Liver (tissue), 9 donors: Measurements from ENCODE around the gene RPUSD1. TPM values are rescaled to one million over a fixed set of nuclear protein-coding genes. Genes with fewer than 3 reads are reported as not detected.

Experiments
- DNase-seq: peaks from one replicate; pipeline ENCODE4 v3.0.0-alpha.2; 2017; ENCODE audit warnings: low spot score
- H3K27ac ChIP-seq, 2 donors: one replicate each; pipeline ENCODE4 v1.7.0; 2013; ENCODE audit warnings: inconsistent platforms in 2 of 2, low read length in 2 of 2, control low read depth in 1 of 2, low read depth in 1 of 2, mild to moderate bottlenecking in 1 of 2
- H3K27me3 ChIP-seq, 4 donors: one replicate each; pipeline versions ENCODE4 v1.6.1 to v1.7.0; 2013; ENCODE audit warnings: low read length in 3 of 4, inconsistent platforms in 1 of 4, mild to moderate bottlenecking in 1 of 4, moderate library complexity in 1 of 4; ENCODE audit not compliant: control insufficient read depth in 4 of 4, insufficient read depth in 4 of 4
- H3K36me3 ChIP-seq, 4 donors: one replicate each; pipeline versions ENCODE4 v1.6.1 to v1.7.0; 2013; ENCODE audit warnings: low read length in 3 of 4, mild to moderate bottlenecking in 3 of 4, low read depth in 1 of 4, moderate library complexity in 1 of 4; ENCODE audit not compliant: control insufficient read depth in 4 of 4, insufficient read depth in 3 of 4
- H3K4me1 ChIP-seq, 4 donors: one replicate each; pipeline versions ENCODE4 v1.6.1 to v1.7.0; 2013; ENCODE audit warnings: low read length in 3 of 4, mild to moderate bottlenecking in 3 of 4, moderate library complexity in 1 of 4; ENCODE audit not compliant: control insufficient read depth in 4 of 4, insufficient read depth in 4 of 4
- H3K4me3 ChIP-seq, 3 donors: one replicate each; pipeline versions ENCODE4 v1.6.1 to v1.7.0; 2013; ENCODE audit warnings: low read length in 3 of 3, control low read depth in 1 of 3, low read depth in 1 of 3, mild to moderate bottlenecking in 1 of 3
- H3K9ac ChIP-seq, 2 donors: one replicate each; pipeline ENCODE4 v1.7.0; 2013; ENCODE audit warnings: low read length in 2 of 2, mild to moderate bottlenecking in 2 of 2, moderate library complexity in 2 of 2, control low read depth in 1 of 2, low read depth in 1 of 2
- H3K9me3 ChIP-seq, 4 donors: one replicate each; pipeline versions ENCODE4 v1.6.1 to v1.7.0; 2013; ENCODE audit warnings: low read length in 3 of 4; ENCODE audit not compliant: control insufficient read depth in 4 of 4
- FOXA1 ChIP-seq: IDR thresholded peaks from 2 replicates; pipeline ENCODE4 v1.6.1; 2016; ENCODE audit warnings: antibody characterized with exemption
- FOXA2 ChIP-seq: IDR thresholded peaks from 2 replicates; pipeline ENCODE4 v1.6.1; 2016; ENCODE audit warnings: antibody characterized with exemption
- GABPA ChIP-seq, 2 donors: IDR thresholded peaks in 1 of 2; conservative IDR thresholded peaks in 1 of 2; 2 replicates each; pipeline ENCODE4 v1.6.1; 2016; ENCODE audit warnings: antibody characterized with exemption in 2 of 2, mild to moderate bottlenecking in 1 of 2, moderate library complexity in 1 of 2
- HNF4A ChIP-seq, 2 donors: conservative IDR thresholded peaks; 2 replicates each; pipeline ENCODE4 v1.6.1; 2016; ENCODE audit warnings: antibody characterized with exemption in 2 of 2, mild to moderate bottlenecking in 2 of 2
- HNF4G ChIP-seq: IDR thresholded peaks from 2 replicates; pipeline ENCODE4 v1.6.1; 2016; ENCODE audit warnings: antibody characterized with exemption
- JUND ChIP-seq, 2 donors: IDR thresholded peaks; 2 replicates each; pipeline ENCODE4 v1.6.1; 2016; ENCODE audit warnings: antibody characterized with exemption in 2 of 2
- NR2F2 ChIP-seq: IDR thresholded peaks from 2 replicates; pipeline ENCODE4 v1.6.1; 2016; ENCODE audit warnings: antibody characterized with exemption
- RAD21 ChIP-seq, 2 donors: IDR thresholded peaks; 2 replicates each; pipeline ENCODE4 v1.6.1; 2016; ENCODE audit warnings: antibody characterized with exemption in 2 of 2, mild to moderate bottlenecking in 2 of 2
- RXRA ChIP-seq, 2 donors: IDR thresholded peaks; 2 replicates each; pipeline ENCODE4 v1.6.1; 2017 to 2018; ENCODE audit warnings: antibody characterized with exemption in 2 of 2, mild to moderate bottlenecking in 1 of 2
- SP1 ChIP-seq: IDR thresholded peaks from 2 replicates; pipeline ENCODE4 v1.6.1; 2018; ENCODE audit warnings: antibody characterized with exemption, mild to moderate bottlenecking
- TAF1 ChIP-seq: conservative IDR thresholded peaks from 2 replicates; pipeline ENCODE4 v1.6.1; 2016; ENCODE audit warnings: antibody characterized with exemption, mild to moderate bottlenecking
- YY1 ChIP-seq: IDR thresholded peaks from 2 replicates; pipeline ENCODE4 v1.6.1; 2016; ENCODE audit warnings: antibody characterized with exemption, mild to moderate bottlenecking
- WGBS: extraction: QIAGEN DNeasy Blood & Tissue Kit; methylation state at CpG from one replicate; pipeline ENCODE4 v1.1.7; 2013; 5-methylcytosine and 5-hydroxymethylcytosine counted together
- polyA plus RNA-seq, 2 donors: library from polyadenylated mRNA; stranded (reverse) in 1 of 2; unstranded in 1 of 2; fragments of 200-250 nt in 1 of 2; fragments of >200 nt in 1 of 2; fragmentation: Nextera tagmentation in 1 of 2; extraction: Ambion mirVana in 1 of 2; gene quantifications; one replicate each; pipeline versions ENCODE4 v1.2.1 to v1.2.3, GENCODE V29; 2013 to 2015
- total RNA-seq, 2 donors: library from RNA; depleted of rRNA; stranded (reverse); fragments of >200 nt; gene quantifications; one replicate each; pipeline ENCODE4 v1.2.3, GENCODE V29; 2014
- TF ChIP-seq, protein P1 (sequence below): IDR thresholded peaks from 2 replicates; pipeline ENCODE4 v1.6.1; 2016; ENCODE audit warnings: antibody characterized with exemption
- TF ChIP-seq, protein P2 (sequence below): fragments of 150-350 bp; IDR thresholded peaks from 2 replicates; pipeline ENCODE4 v1.5.1; 2017; ENCODE audit warnings: improper control_type of control experiment, low read depth, low read length; ENCODE audit not compliant: missing input control
- TF ChIP-seq, protein P3 (sequence below): IDR thresholded peaks from 2 replicates; pipeline ENCODE4 v1.6.1; 2016; ENCODE audit warnings: antibody characterized with exemption
- donor health status: healthy.
- donor health status: healthy.
- donor health status: healthy.
- donor health status: healthy.
- donor health status: healthy.

RPUSD1 gene
- total and polyA plus RNA-seq, 4 donors = 4.5 to 10.7 (median 8.9) TPM

DNA sequence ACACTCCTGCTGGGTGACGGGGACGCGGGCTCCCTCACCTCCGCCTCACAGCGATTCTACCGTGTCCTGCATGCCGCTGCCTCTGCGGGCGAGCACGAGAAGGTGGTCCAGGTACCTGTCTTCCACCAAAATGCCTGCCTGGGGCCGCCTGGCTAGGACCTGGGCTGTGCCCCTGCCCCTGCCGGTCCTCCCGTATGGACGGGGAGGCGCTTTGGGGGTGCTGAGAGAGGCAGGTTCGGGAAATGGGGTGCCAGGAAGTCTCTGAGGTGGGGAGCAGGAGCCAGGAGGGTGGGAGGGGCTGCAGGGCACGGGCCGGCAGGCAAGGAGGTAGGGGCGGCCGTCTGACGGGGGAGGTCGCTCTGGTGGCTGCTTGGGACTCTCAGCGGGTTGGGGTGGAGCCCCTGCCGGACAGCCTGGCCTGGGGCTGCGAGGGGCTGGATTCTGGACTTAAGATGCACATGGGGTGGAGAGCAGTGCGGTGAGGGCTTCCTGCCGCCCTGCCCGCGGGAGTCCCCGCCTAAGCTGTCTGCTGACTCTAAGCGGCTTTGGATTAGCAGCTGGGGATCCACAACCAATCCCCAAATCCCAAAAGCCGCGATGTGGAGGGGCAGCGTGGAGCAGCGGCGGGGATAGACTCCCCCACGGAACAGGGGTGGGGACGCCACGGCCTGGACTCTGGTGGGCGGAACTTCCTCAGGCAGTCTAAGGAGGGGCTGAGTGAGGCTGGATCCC is 6.1 kb upstream of the RPUSD1 start:
- Histone ChIP-seq H3K4me1 (peaks cover under 1 to 2% (median 1%) of the 10 kb centered on the region in 4 donors), H3K9me3 (no peaks in the 10 kb centered on the region), H3K9ac (no peak overlapping the region), H3K36me3 (no peaks in the 10 kb centered on the region), H3K27ac (no peak overlapping the region), H3K4me3 (no peak overlapping the region), H3K27me3 (peaks cover 0 to 3% (median 0%) of the 10 kb centered on the region in 4 donors)
- 95% methylated on average over 40 of the region's 40 CpGs for WGBS
- TF ChIP-seq GABPA (IDR thresholded peaks at IDR 0.05 in 1 of 2, conservative IDR thresholded peaks at IDR 0.05 in 1 of 2) (no peak), HNF4G (no peak), JUND (IDR thresholded peaks at IDR 0.05) (no peak), HNF4A (conservative IDR thresholded peaks at IDR 0.05) (no peak), RAD21 (IDR thresholded peaks at IDR 0.05) (no peak), RXRA (IDR thresholded peaks at IDR 0.05) (no peak), NR2F2 (no peak), FOXA1 (no peak)
- TF ChIP-seq, protein P1, sequence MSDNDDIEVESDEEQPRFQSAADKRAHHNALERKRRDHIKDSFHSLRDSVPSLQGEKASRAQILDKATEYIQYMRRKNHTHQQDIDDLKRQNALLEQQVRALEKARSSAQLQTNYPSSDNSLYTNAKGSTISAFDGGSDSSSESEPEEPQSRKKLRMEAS = no peak
- TF ChIP-seq, protein P2, sequence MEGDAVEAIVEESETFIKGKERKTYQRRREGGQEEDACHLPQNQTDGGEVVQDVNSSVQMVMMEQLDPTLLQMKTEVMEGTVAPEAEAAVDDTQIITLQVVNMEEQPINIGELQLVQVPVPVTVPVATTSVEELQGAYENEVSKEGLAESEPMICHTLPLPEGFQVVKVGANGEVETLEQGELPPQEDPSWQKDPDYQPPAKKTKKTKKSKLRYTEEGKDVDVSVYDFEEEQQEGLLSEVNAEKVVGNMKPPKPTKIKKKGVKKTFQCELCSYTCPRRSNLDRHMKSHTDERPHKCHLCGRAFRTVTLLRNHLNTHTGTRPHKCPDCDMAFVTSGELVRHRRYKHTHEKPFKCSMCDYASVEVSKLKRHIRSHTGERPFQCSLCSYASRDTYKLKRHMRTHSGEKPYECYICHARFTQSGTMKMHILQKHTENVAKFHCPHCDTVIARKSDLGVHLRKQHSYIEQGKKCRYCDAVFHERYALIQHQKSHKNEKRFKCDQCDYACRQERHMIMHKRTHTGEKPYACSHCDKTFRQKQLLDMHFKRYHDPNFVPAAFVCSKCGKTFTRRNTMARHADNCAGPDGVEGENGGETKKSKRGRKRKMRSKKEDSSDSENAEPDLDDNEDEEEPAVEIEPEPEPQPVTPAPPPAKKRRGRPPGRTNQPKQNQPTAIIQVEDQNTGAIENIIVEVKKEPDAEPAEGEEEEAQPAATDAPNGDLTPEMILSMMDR = no peak
- TF ChIP-seq, protein P3, sequence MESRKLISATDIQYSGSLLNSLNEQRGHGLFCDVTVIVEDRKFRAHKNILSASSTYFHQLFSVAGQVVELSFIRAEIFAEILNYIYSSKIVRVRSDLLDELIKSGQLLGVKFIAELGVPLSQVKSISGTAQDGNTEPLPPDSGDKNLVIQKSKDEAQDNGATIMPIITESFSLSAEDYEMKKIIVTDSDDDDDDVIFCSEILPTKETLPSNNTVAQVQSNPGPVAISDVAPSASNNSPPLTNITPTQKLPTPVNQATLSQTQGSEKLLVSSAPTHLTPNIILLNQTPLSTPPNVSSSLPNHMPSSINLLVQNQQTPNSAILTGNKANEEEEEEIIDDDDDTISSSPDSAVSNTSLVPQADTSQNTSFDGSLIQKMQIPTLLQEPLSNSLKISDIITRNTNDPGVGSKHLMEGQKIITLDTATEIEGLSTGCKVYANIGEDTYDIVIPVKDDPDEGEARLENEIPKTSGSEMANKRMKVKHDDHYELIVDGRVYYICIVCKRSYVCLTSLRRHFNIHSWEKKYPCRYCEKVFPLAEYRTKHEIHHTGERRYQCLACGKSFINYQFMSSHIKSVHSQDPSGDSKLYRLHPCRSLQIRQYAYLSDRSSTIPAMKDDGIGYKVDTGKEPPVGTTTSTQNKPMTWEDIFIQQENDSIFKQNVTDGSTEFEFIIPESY = no peak
- DNase-seq = no peak

DNA sequence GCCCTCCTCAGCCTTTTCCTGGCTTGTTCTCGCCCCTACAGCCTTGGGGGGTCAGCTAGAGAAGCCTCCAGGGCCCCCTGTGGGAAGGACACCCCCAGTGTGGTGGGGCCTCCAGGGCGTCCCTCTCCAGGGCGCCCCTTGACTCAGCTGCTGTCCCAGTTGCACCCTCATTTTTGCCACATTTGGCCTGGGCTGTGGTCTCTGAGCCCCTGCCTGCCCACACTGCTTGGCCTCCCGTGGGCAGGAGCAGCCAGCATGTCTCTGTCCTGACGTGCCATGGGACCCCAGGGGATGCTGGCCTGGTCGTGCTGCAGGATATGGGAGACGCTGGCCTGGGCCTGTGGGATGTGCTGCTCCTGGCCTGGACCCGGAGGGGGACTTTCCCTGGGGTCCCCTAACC is 5.2 kb upstream of the RPUSD1 start:
- Histone ChIP-seq H3K27me3 (peaks cover 0 to 3% (median 0%) of the 10 kb centered on the region in 4 donors), H3K36me3 (no peaks in the 10 kb centered on the region), H3K9ac (no peak overlapping the region), H3K27ac (no peak overlapping the region), H3K9me3 (no peaks in the 10 kb centered on the region), H3K4me3 (no peak overlapping the region), H3K4me1 (peaks cover 8 to 10% (median 8%) of the 10 kb centered on the region in 4 donors)
- no peak for DNase-seq
- WGBS = 93% methylated on average over 8 of the region's 8 CpGs
- TF ChIP-seq YY1 (no peak), RAD21 (IDR thresholded peaks at IDR 0.05) (no peak), FOXA2 (no peak), JUND (IDR thresholded peaks at IDR 0.05) (no peak), NR2F2 (no peak), HNF4A (conservative IDR thresholded peaks at IDR 0.05) (no peak), SP1 (no peak), FOXA1 (no peak), HNF4G (no peak), TAF1 (no peak)
- TF ChIP-seq, protein P1 = no peak
- TF ChIP-seq, protein P2 = no peak
